NCI-H1694 treated with DMSO at 0.1 percent for 48 hours (cell line): Measurements from ENCODE around the gene PDIK1L.

Experiments
- DNase-seq: peaks from one replicate; lab custom pipeline; 2025; lab: John Stamatoyannopoulos, UW

Gene PDIK1L

DNA sequence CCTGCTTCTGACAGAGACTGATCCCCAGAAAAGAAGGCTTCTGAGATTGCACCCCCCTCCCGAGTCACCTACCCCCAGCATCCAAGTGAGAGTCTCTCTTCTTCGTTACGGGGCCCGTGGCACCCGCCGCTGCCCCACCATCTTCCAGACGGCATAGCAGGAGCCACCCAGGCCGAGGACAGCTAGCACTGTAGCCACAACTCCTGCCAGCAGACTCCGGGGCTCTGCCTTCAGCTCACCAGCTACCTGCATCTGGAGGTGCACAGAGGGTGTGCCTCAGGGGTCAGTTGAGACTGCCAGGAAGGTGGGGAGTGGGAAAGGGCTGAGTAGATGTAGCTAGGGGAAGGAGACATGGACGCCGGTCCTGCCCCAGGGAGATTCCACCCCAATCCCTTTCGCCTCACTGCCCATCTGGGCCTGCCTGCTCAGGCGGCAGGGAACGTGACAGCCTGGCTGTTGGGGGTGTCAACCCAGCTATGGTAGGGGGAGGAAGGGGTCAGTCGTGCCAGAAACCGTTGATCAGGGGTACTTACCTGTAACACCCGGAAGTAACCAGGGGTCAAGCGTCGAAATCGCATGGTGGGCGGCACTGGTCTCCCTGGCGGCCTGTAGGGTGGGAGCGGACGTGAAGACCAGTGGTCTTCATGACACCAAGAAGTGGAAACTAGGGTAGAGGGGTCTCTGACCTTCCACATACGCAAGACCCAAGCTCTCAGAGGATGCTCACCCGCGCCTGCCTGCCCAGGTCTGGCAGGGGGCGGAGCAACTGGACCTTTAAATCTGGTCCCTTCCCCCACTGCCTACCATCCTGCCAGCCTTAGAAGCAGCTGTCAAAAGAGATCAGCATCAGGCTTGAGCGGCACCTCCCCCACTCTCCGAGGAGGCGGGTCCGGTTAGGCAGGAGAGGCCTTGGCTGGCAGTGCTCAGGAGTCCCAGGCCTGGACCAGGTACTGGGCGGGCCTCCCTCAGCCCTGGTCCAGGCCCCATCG is 59.8 kb downstream of the PDIK1L start, which contains the start of gene ZNF593OS:
Gene ZNF593OS (minus strand): TSS at position 749 of the 989 bp plus-strand sequence. CDS start 171 bp downstream, at position 578.
- DNase-seq = no peak
